ENCODE results near the gene EVA1C.

- TF ChIP-seq CTCF (IDR thresholded peaks at IDR 0.05; ENCODE audit: low read depth, low read length), result no peak
- TF ChIP-seq EZH2phosphoT487 (IDR thresholded peaks at IDR 0.05; ENCODE audit: low read depth), result no peak
Measured at GRCh38 chr21:32411350-32412161, 950 bp upstream of the EVA1C start.

All from OCI-LY3 (cell line).